ENCODE results near the gene SYNPR.
"Not testable (repeated sequence)": the region's sequence is repeated elsewhere in the genome, so short reads cannot be mapped to it uniquely, and the experiment has no call there.

Gene SYNPR

GRCh38 chr3:63644212-63644797 lies 366.2 kb downstream of the SYNPR start:
- no peak for DNase-seq

- not testable (repeated sequence) for DNase-seq
These were observed 367.0 kb downstream of the SYNPR start for GRCh38 chr3:63644928-63645781.

- DNase-seq: no peak
These were observed 374.1 kb downstream of the SYNPR start, which contains the start of gene SNTN for GRCh38 chr3:63652066-63652725. TSS of gene SNTN (plus strand) at chr3:63652675. CDS start at chr3:63652688, 13 bp downstream.

GRCh38 chr3:63654211-63654610 lies 376.1 kb downstream of the SYNPR start:
- DNase-seq: no peak

GRCh38 chr3:63654931-63655330 lies 376.8 kb downstream of the SYNPR start:
- no peak for DNase-seq

- DNase-seq: no peak
These were observed 377.4 kb downstream of the SYNPR start for GRCh38 chr3:63655519-63655918.

GRCh38 chr3:63656786-63657185 lies 378.7 kb downstream of the SYNPR start:
- no peak for DNase-seq

GRCh38 chr3:63661242-63661641 lies 383.1 kb downstream of the SYNPR start:
- DNase-seq: no peak

- DNase-seq: no peak
These were observed 383.9 kb downstream of the SYNPR start for GRCh38 chr3:63662011-63662410.

GRCh38 chr3:63662500-63662899 lies 384.4 kb downstream of the SYNPR start:
- DNase-seq: no peak
